Fibroblast of pulmonary artery (primary cell): ENCODE measurements around the gene CTXND2.

Source experiments
- DNase-seq: peaks from one replicate; pipeline ENCODE4 v3.0.0-alpha.2; 2010; ENCODE audit warnings: low read depth
- H3K4me3 ChIP-seq: replicated peaks from 2 replicates; pipeline ENCODE4 v1.5.1; 2011; ENCODE audit warnings: low read depth, mild to moderate bottlenecking, control low read depth, low read length, moderate library complexity
- TF ChIP-seq, protein P1 (sequence below): IDR thresholded peaks from 2 replicates; pipeline ENCODE4 v1.5.1; 2011; ENCODE audit warnings: mild to moderate bottlenecking, control low read depth, low read length, inconsistent platforms; ENCODE audit errors: missing control alignments

The CTXND2 gene

GRCh38 chr1:150902346-150902745 lies 15.4 kb downstream of the CTXND2 start:
- H3K4me3 ChIP-seq = no peak overlapping the region
- TF ChIP-seq, protein P1, sequence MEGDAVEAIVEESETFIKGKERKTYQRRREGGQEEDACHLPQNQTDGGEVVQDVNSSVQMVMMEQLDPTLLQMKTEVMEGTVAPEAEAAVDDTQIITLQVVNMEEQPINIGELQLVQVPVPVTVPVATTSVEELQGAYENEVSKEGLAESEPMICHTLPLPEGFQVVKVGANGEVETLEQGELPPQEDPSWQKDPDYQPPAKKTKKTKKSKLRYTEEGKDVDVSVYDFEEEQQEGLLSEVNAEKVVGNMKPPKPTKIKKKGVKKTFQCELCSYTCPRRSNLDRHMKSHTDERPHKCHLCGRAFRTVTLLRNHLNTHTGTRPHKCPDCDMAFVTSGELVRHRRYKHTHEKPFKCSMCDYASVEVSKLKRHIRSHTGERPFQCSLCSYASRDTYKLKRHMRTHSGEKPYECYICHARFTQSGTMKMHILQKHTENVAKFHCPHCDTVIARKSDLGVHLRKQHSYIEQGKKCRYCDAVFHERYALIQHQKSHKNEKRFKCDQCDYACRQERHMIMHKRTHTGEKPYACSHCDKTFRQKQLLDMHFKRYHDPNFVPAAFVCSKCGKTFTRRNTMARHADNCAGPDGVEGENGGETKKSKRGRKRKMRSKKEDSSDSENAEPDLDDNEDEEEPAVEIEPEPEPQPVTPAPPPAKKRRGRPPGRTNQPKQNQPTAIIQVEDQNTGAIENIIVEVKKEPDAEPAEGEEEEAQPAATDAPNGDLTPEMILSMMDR = no peak
- no peak for DNase-seq

DNA sequence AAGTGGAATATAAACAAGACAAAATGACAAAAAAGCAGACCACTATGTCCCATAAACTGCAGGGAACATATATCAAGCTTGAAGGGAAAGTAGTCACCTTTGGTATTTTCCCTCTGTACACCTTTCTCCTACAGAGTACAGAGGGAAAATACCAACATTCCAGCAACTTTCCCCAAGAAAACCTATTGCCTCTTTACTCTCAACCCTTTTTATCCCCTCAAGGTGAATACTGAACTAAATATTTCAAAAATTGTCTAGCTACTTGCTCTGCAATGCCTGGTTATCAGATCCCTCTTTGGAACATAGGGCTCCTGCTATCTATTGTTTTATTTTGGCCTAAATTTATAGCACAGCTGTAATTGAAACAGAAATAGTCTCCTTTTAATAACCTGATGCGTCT lies 15.8 kb downstream of the CTXND2 start:
- TF ChIP-seq, protein P1 = no peak
- DNase-seq = no peak
- no peak overlapping the region for H3K4me3 ChIP-seq

DNA sequence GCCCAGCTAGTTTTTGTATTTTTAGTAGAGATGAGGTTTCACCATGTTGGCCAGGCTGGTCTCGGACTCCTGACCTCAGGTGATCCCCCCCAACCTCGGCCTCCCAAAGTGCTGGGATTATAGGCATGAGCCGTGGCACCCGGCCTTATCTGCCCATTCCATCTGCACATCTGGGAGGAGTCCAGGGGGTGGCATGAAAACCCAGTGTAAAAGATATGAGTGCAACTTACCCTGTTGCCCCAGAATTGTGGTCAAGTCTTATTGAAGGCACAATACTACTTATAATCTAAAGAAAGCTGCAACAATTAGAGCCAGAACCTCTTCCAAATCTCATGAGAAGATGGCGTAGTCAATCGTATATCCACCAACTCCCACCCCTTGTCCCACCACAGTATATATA lies 18.4 kb downstream of the CTXND2 start:
- no peak overlapping the region for H3K4me3 ChIP-seq
- TF ChIP-seq, protein P1 = no peak
- DNase-seq = no peak

- no peak for DNase-seq
- TF ChIP-seq, protein P1 = no peak
- H3K4me3 ChIP-seq = no peak overlapping the region
These were observed 19.4 kb downstream of the CTXND2 start for GRCh38 chr1:150906329-150906728.

- TF ChIP-seq, protein P1 = no peak
- no peak overlapping the region for H3K4me3 ChIP-seq
- DNase-seq = no peak
These were observed 19.9 kb downstream of the CTXND2 start for GRCh38 chr1:150906813-150907212.

DNA sequence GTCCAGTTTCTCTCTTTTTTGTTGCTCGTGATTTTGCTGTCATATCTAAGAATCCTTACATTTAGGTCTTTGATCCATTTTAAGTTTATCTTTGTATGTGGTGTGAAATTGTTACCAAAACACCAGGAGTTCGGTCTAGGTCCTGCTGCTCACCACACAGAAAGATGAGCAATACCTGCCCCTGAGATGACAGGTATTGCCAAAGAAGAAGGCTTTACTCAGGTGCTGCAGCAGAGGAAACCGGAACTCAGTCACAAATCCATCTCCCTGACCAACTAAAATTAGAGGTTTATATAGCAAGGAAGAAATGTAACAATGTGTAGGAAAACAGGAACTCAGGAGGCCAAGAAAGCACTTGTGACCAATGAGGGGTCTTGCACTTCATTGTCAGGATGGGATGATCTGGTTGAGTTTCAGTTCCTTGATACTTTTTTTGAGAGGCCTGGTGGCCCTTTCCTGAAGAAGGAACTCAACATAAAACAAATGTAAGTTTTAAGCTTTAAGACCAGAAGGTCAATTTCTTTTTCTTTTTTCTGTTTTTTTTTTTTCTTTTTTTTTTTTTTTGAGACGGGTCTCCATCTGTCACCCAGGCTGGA lies 22.7 kb downstream of the CTXND2 start:
- TF ChIP-seq, protein P1 = no peak
- no peak overlapping the region for H3K4me3 ChIP-seq
- DNase-seq = no peak

GRCh38 chr1:150912623-150913022 lies 25.7 kb downstream of the CTXND2 start:
- H3K4me3 ChIP-seq = no peak overlapping the region
- TF ChIP-seq, protein P1 = no peak
- no peak for DNase-seq
